Stimulated activated CD8-positive, alpha-beta memory T cell treated with anti-CD3 and anti-CD28 coated beads, Interleukin-7, amount 100 ng/mL, for 24 hours (primary cell): ENCODE data around the gene MXRA7.
"Not testable (repeated sequence)": the region's sequence is repeated elsewhere in the genome, so short reads cannot be mapped to it uniquely, and the experiment has no call there.

Experiments used
- DNase-seq: peaks from one replicate; pipeline ENCODE4 v3.0.0-alpha.2; 2020; ENCODE audit warnings: low read depth

The MXRA7 gene

DNA sequence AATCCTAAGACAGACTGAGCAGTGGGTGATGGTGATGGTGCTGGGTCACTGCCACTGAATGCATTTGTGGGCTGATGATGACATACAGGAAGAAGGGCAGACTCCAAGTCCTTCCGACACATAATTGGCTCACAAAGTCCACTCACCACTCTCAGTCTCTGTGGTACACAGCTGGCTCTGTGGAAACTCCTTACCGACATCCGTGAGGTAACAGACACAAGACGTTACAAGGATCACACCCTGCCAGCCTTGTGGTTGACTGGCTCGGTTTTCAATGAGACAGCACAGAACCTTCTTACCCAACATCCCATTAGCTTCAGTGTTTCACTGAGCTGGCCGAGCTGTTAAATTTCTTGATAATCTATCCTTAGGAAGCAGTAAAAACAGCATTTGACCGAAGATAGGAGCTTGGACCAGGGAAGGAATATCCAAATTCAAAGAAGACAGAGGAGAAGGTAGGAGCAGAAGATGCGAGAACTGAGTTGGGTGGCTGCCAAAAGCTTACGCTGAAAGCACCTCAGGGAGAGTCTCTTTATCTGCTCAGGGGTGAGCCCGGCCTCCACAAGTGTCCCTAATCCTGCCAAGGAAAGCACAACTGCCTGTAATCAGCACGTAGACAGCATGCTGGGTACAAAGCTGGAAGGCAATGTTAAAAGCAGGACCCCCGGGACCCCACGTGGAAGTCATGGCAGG lies 5.5 kb upstream of the MXRA7 start:
- no peak for DNase-seq

DNA sequence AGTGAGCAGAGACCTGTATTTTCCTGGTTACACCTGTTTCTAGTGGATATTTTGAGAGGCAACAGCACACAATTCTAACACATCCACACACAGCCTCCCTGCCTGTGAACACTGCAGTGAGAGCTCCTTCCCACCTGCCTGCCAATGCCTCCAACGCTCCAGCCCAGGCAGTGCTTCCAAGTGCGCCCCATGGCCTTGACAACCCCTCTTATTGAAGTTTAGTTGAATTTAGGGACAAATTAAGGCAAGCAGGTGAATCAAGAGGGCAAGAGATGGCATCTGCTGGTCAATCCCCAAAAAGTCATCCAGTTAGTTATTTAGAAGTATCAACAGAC lies 4.7 kb upstream of the MXRA7 start:
- no peak for DNase-seq

DNA sequence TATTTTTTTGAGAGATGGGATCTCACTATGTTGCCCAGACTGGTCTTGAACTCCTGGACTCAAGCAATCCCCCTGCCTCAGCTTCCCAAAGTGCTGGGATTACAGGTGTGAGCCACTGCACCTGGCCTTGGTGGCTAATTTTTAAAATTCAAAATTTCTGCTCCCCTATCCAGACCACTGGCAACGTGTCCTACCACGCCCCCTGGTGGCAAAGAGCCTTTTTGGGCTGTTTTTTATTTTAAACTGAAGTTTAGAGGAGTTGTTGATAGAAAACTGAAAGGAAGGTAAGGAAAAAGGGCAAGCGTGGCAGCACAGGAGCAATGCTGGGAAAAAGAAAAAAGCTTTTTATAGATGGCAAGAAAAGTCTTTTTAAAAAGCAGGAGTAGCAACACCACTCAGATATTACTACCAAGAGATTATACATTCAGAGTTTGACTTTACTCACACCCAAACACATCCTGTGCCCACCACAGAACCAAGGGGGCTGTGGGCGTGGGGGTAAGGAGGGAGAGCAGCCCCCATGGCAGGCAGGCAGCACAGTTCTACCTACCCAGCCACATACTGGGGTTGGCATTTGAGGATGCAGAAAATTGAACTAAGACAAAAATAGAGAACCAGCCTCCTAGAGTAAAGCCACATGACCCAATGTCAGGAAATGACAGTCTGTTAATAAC lies 4.2 kb upstream of the MXRA7 start:
- peak; percentile 67 for DNase-seq

DNA sequence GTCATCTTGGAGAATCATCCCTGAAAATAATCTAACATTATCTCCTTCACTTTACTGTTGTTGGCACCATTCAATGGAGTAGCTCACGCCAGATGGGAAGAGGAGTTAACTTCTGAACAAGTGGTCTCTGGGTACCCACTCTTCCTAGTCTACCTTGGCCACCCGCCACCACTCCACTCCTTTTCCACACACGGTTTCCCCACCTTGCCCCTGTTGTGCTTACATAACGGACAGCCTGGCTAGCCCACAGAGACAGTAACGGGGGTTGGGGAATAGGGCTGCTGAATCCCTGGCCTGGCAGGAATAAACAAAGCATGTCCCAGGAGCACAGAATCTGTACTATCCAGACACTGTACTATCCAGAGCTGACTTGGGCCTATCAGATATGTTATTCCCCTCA lies 3.6 kb upstream of the MXRA7 start:
- DNase-seq: no peak

DNA sequence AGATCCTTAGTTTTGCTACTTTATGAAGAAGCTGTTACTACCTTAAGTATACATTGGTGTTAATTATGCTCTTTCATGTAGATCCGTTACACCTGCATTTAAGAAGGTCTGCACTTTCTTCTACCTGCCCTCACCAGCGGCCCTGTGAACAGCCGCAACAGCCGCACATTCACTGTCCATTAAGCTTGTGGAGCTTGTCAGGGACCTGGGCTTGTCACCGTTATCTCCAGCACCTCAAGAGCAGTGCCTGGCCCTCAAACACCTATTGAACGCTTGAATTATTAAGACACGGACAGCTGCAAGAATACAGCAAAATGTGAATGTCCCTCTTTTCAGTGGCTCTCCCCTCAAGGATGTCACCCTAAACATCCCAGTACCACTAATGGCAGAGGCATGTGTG lies 3.0 kb upstream of the MXRA7 start:
- DNase-seq: no peak

DNA sequence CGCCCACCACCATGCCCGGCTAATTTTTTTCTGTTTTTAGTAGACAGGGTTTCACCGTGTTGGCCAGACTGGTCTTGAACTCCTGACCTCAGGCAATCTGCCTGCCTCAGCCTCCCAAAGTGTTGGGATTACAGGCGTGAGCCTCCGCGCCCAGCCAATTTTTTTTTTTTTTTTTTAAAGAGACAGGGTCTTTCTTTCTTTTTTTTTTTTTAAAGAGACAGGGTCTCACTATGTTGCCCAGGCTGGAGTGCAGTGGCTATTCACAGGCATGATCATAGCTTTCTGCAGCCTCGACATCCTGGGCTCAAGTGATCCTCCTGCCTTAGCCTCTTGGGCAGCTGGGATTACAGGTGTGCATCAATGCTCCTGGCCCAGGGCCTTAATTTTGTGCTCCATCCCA lies 1.6 kb upstream of the MXRA7 start:
- DNase-seq: not testable (repeated sequence)

DNA sequence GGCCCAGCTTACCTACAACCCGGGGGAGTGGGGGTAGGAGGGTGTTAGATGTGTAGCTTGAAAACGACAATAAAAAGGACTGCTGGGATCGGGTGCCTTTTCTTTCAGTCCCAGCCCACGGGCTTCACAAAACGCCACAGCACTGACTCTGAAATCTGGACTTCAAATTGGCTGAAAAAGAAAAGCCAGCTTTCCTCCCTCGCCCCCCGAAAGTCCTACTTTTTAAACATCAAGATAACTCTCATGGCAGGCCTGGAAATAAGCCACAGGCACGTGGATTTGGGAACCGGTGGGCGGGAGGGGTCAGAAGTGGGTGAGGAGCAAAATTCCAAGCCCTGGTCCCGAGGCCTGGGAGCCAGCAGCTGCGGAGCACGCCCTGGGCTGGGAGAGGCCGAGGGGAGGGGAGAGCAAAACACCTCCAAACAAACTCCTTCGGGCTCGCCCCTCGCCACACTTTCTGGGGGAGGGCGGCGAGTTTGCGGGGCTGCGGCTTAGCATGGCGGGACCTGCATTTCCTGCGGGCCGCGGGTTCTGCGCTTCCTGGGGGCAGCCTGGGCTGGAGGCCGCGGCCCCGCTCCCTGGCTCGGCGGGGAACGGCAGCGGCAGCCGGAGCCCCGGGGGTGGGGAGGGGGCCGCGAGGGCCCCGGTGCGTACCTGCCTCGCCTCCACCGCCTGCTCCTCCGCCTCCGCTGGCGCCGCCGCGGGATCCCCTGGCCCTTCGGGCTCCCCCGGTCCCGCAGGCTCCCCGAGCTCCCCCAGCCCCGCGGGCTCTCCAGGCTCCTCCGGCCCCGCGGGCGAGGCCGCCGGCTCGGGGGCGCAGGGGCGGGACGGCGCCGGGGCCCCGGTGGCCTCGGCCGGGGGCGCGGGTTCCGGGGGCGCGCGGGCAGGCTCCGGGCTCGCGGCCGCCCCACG lies 558 bp downstream of the MXRA7 start:
- not testable (repeated sequence) for DNase-seq

DNA sequence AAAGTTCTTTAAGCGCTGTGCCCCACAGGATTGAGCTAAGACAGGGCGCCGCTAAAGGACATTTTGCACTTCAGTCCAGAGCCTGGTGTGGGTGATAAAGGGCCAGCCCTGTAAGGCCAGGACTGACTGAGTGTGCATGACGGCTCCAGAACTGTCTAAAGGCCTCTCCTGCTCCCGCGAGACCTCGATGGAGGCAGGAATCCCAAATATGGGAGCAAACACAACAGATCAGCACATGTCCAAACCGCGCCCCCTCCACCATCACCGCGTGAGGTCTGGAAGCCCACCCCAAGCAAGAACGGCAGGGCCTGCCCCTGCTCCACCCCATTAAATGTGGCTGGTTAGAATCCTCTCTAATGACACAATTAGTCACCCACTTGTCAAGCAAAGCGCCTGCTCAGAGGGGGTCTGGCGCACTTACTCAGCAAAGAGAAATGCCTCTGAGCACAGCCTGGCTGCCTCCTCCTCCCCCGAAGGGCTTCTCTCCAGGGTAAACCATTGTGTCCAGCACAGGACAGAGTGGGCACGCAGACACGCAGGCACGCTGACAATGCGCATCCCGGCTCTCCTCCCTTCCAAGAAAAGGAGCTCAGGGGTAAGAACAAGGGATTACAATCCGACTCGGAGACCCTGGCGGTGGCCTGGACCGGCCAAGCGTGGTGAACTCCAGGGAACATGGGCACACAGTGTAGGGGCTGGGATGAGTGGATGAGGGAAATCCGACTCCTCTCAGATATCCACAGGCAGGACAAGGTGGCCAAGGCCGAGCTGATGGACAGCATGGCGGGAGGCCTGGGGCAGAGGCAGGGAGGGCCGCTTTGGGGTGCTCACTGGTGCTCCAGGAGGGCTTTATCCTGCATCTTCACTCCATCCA lies 1.5 kb downstream of the MXRA7 start:
- DNase-seq: no peak

DNA sequence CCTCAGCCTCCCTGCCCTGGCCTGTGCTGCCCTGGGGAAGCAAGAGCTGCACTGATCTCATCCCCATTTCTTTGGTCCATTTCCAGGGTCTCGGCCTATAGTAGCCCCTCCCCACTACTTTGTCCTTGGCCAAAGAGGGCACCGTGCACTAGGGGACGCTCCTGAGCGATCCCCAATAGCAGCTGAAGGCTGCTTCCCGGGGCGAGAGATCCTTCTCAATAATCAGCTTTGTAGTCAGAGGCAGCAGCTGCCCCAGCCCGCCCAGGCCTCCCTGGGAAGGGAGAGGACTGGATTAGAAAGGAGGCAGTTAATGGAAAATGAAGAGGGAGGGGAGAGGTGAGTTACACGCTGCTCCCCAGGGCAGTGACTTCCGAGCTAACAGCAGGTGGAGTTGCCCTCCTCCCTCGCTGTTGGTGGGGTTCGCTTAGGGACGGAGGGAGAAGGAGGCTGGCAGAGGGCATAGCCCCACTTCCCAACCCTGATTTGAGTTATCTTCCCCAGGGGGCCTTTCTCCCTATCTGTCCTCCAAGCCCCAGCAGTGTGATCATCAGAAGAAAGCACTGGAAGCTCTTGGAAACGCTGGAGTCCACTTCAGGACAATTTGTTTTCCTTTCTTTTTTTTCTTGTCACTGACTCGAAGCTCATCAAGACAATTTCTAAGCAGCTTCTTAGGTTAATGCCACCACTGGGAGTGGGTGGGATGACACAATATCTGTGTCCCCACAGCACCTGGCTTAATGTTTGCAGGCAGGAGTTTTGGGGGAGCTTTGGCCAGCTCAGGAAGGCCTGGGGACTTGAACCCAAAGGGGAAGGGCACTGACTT lies 2.6 kb downstream of the MXRA7 start:
- no peak for DNase-seq

DNA sequence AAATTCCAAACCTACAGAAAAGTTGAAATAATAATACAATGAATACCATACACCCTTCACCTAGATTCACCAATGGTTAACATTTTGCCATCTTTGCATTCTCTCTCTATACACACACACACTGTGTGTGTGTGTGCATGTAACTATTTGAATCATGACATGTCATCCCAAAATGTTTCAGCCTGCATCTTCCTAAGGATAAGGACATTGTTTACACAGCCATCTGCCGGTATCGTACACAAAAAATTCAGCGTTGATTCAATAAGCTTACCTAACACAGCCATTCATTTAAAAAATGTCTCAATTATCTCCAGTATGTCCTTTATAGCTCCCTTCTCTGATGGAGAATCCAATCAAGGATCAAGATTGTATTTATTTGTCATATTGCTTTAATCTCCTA lies 3.9 kb downstream of the MXRA7 start:
- no peak for DNase-seq

DNA sequence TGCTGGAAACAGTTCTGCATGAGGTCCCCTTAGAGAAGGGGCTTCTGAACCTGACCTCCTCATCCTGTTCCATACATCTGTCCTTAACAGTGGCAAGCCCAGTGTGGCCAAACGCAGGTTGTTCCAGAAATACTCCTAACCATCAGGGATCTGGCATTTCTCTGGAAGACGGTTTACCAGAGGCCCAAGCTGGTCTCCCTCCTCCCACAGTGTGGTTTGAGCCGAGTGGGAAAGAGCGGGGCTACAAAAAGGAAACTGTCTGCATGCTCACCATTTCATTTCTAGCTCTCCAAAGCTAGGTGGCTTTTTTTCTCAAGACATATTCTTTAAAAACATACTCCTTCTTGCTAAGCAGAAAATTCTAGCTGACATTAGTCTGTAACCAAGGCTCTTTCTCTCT lies 6.0 kb downstream of the MXRA7 start:
- no peak for DNase-seq

DNA sequence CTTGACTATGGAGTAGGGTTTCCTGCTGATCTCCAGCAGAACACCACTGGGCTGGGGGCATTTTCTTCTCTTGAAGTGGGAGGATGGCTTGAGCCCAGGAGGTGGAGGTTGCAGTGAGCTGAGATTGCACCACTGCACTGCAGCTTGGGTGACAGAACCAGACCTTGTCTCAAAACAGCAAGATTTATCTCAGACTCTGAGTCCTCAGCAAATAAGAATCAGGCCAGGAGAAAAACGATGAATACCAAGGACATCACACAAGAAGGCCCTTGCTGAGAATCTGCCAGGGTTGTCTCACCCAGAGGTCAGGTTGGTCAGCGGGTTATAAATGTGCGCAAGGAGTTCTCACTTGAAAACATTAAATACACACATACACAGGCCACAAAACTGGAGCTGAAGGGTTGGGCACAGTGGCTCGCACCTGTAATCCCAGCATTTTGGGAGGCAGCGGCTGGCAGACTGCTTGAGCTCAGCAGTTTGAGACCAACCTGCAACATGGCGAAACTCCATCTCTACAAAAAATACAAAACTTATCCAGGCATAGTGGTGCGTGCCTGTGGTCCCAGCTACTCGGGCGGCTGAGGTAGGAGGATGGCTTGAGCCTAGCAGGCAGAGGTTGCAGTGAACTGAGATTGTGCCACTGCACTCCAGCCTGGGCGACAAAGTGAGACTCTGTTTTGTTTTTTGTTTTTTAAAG lies 7.7 kb downstream of the MXRA7 start:
- DNase-seq: no peak

DNA sequence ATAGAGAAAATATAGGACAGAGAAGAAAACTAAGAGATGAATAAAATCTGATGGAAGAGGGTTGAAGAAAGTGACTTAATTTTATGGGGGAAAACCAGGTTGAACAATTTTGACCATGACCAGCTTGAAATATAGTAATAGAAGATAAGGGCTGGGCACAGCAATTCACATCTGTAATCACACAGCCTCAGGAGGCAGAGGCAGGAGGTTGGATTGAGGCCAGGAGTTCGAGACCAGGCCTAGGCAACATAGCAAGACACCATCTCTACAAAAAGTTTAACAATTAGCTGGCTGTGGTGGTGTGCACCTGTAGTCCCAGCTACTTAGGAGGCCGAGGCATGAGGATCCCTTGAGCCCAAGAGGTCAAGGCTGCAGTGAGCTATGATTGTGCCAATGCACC lies 8.7 kb downstream of the MXRA7 start:
- DNase-seq: no peak

DNA sequence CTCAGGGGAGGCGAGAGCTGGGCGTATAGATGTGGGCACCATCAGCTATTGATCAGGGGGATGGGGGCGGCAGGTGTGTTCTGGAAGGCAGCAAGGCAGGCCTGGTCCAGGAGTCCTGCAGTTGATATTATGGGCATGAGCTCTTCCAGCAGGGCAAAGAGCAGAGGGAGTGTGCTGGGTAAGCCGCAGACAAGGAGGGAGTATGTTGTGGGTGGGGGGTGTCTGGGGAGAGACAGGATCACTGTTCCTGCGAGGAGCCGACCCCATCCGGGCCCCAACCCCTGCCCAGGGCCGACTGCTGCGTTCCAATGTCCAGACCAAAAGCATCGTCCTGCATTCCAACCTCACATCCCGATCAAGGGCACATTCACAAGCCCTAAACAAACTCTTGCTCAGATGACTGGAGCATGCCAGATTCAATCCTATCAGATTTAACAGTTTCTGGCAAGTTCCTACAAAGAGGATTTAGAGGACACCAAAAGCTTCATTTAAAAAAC lies 9.2 kb downstream of the MXRA7 start:
- DNase-seq: no peak

DNA sequence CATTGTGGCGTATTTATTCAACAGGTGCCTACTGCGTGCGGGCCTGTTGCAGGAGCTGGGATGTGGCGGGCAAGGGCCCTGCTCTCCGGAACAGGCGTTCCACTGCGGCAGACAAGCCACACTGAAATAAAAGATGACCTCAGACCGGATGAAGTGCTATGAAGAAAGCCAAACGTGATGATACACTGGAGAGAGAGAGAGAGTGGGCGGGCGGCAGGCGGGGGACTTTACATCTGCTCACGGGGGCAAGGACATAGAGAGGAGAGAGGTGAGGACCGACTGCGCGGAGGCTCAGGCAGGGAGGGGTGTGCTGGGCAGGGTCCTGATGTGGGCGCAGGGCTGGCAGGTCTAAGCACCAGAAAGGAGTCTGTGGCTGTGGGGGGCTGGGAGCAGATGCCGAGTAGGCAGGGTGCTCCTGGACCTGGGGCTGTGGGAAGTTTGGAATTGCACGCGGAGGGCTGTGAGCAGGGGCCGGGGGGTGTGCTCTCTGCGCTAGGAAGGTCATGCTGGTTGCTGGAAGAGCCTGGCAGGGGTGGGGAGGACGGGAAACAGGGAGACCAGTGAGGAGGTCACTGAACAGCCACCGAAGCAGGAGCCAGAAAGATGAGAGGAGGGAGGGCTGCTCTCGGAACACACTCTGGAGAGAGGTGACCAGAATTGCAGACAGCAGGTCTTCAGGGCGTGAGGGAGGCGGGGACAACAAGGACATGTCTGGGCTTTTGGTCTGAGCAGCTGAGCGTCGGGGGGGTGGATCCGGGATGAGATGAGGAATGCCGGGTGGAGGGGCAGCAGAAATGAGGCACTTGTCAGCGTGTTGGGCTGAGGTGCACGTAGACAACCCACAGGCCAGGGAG lies 9.9 kb downstream of the MXRA7 start:
- no peak for DNase-seq

DNA sequence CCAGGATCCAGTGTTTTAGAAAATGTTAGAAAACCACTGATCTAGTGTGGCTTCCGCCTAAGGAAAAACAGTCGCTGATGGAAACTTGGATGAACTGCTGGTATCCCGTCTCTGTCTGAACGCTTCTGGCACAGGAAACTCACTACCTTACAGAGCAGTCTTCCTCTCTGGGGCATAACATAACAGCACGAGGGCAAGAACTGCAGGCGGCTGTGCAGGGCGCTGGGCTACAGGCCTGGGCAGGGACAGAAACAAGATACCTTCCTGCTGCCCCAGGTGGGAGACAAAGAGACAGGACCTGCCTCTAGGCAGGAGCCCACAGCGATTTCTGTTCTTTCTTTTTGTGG lies 10.5 kb downstream of the MXRA7 start:
- DNase-seq: no peak

DNA sequence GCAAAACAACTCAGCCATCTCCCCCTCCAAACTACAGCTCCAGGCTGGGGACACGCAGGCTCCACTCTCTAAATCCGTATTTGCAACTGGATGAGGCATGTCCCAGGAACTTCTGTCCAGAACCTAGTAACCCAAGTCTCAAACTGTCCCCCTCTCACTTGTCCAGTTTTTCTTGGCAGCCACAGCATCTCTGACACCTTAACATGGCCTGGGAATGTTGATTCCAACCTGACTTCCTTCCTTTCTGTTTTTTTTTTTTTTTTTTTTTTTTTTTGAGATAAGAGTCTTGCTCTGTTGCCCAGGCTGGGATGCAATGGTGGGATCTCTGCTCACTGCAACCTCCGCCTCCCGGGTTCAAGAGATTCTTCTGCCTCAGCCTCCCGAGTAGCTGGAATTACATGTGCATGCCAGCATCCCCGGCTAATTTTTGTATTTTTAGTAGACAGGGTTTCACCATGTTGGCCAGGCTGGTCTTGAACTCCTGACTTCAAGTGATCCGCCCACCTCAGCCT lies 12.2 kb downstream of the MXRA7 start:
- not testable (repeated sequence) for DNase-seq

DNA sequence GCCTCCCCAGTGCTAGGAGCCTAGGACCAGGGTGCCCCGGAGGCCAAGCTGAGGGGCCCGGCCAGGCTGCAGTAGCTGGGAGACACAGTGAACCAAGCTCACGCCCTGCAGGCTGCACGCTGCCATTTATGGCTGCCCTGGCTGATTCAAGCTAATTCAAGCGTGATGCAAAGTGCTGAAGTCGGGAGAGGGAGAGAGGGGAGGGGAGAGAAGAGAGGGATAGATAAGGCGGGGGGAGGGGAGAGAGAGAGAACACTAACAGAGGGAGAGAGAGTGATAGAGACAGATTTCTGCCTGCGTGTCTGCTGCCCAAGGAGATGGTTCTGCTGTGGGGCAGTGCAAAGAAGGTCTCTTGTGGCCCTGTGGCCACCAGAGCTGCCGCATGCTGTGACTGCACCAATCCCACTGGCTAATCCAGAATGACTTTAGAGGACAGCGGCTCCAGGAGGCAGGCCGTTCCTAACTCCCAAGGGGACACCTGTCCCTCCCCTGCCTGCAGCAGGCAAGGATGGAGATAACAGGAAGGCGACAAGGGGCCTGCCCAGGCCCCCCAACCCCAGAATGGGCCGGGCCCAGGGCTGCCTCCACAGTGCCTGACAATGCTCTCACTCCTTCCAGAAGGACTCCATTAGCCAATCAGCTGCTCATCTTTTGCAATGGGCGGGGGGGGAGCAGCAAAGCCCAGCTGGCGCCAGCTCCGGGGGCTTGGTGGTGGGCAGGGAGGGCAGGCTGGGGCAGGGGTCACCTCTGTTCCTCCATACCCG lies 12.9 kb downstream of the MXRA7 start:
- DNase-seq: no peak
